Measurements from ENCODE around the gene AKAP9.
"Not testable (repeated sequence)": the region's sequence is repeated elsewhere in the genome, so short reads cannot be mapped to it uniquely, and the experiment has no call there.

Gene AKAP9

DNA sequence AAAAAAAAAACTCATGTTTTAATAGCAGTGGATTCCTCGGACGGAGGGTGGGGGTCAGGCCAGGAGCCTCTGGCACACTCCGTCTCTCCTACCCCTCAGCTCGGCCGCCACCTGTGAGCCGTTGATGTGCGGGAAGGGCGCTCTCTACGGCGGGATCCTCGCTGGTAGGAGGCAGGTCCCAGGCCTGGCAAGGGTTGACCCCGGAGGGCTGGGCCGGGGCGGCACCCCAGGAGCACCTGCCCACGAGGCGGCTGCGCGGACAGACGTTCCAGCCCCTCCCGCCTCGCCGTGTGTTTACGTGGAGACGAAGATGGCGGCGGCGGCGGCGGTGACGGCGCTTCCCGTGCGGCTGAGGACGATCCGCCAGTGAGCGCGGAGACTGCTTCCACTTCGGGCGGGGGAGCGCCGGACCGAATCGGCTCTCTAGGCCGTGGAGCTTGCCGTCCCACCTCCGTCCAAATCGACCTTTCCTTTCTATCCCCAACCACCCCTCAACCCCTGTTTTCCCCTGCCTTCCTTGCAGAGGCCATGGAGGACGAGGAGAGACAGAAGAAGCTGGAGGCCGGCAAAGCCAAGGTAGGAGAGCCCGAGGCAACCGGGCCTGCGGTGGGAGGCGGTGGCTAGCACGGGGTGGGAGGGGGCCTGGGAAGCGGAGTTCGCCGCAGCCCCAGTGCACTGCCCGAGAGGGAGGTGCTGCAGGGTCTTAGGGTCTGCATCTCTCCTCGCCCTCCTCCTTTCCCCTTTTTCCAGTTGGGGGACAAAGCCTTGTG lies at the start of gene AKAP9:
AKAP9 (plus strand) TSS at position 291 of the 770 bp plus-strand sequence; CDS start at position 529, 238 bp downstream.
- DNase-seq (ENCODE audit: low read depth in 2 of 2), result peak; percentile 68 to 77

DNA sequence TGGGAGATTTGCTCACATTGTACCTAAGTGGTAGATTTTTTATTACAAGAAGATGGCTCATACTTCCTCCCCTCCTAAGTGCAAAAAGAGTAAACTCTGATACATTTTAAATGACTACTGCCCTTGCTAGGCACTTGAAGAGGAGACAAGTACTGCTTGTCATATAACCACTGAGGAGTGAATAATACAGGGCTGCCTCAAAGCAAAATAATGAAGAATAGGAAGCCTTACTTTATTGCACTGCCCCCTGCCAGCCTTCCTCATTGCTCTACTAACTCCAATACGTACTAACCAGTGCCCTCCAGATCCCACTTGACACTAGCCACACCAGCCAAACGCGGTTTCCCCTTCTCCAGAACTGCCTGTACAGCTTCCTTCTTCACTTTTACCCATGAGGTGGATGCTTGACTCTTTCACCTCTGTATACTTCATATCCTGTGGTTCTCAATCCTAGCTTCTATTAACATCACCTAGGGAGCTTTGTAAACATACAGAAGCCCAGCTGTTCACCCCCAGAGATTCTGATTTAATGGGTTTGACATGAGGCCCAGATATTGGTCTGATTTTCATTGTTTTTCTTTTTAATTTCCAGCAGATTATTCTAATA lies 48.5 kb upstream of the AKAP9 start:
- DNase-seq (ENCODE audit: low read depth in 2 of 2), result no peak

DNA sequence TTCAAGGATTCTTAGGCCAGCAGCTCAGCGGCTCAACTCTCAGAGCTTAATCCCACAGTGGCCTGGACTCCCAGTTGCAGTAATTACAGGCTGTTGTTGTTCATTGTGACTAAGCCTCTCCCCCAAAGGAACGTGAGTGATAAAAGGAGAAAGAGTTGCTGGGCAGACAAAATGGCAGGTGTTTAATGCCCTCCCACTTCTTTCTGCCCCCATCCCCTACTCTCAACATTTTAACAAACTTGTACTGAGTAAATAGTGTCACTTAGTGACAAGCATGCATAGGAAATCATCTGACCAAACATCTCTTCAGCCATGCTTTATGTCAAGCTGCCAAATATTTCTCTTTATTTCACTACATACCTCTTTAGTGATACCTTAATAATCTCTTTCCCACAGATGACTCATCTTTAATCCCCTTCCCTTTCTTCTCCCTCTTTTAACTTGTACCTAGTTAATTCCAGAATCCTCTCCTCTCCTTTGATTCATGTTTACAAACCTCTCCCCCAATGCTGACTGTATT lies 47.8 kb upstream of the AKAP9 start:
- DNase-seq (ENCODE audit: low read depth in 2 of 2), result no peak

DNA sequence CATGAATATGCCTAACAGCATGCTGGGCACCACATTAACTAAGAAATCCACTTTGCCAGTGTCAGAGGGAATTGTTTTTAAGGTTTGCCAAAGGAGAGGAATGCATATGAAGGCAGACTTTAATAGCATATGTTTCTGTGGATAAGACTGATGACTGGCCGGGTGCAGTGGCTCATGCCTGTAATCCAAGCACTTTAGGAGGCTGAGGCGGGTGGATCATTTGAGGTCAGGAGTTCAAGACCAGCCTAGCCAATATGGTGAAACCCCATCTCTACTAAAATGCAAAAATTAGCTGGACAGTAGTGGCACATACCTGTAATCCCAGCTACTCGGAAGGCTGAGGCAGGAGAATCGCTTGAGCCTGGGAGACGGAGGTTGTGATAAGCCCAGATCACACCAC lies 47.0 kb upstream of the AKAP9 start:
- not testable (repeated sequence) for DNase-seq (ENCODE audit: low read depth in 2 of 2)

DNA sequence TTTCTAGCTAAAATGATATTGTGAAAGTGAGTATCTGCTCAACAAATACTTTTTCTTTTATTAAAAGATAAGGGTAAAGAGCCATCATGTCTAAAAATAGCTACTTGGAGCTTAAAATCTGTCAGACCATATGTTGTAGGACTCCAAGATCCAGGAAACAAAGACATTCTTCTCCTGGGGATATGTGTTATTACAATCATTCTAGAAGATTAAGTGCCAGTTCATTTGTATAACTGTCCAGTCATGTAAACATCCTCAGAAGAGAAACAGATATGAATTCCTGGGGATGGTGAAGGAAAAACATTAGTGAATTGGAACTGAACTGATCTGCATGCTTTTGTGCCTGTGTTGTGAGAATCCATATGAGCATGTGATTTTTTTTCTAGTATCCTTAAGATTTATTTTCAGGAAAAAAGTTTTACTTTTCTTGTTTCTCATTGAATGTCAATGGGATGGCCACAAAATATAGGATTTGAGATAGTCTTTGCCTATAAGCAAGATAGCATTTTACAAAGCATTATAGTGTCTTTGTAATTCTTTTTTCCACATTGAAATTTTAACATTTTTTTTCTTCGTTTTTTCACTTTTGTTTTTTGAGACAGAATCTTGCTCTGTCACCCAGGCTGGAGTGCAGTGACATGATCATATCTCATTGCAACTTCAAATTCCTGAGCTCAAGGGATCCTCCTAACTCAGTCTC lies 45.7 kb upstream of the AKAP9 start:
- no peak for DNase-seq (ENCODE audit: low read depth in 2 of 2)

DNA sequence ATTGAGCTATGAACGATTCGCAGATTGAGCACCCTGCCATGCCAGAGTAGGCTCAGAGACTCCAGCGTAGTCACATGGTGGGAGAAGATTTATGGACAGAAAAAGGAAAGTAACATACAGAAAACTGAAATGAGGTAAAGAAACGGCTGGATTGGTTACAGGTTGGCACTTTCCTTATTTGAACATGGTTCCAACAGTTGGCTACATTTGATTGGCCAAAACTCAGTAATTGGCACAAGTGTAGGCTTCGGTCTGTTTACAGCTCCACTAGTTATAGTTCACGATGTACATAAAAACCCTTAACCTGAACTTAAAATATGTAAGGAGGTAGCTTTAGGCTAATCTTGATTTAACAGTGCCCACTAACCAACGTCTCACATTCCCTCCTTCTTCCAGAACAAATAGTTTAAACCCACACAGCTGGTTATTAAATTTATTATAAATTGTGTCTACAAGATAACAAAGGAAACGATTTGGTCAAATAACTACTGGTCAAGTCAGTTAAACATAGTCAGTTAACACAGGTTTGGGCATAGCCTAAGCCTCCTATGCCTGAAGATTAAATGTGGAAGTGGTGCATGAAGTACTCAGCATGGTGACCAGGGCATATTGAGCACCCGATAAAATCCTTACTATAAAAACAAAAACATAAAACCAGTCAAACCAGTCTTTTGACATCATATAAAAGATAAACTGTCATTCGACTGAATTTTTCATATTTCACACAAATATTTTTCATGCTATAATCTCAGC lies 42.2 kb upstream of the AKAP9 start:
- DNase-seq (ENCODE audit: low read depth in 2 of 2), result no peak

DNA sequence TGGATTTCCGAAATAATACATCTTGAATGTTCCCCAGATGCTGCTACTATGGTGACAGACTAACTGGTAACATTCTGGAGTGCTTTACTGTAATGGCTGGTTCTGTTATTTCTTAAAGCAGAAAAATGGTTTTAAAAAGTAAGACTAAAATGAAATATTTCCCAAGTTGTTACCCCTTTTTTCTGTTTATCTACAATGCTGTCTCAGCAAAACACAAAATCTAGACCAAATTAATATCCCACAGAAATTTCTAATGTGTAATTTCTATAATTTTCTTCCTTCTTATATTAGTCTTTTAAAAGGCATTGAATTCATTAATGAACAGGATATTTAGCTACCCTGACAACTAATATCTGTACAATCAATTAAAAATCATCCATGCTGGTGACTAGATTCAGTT lies 41.1 kb upstream of the AKAP9 start:
- DNase-seq (ENCODE audit: low read depth in 2 of 2), result no peak

DNA sequence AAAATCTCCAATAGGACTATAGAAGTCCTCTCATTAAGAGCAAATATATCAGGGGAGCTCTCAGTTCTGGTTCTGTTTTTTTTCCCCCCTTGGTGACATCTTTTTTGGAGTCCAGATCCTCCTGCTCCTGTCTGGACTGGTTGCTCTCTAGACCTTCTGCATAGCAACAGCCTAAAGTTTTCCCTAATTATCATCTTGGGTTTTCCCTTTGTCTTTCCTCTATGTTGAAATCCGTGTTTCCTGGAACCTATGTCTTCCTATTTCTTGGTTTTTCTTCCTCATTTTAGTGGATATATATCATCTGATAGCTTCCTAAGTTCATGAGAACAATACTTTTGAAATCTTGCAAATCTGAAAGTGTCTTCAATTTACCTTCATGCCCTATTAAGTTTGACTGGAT lies 30.5 kb upstream of the AKAP9 start:
- DNase-seq (ENCODE audit: low read depth in 2 of 2), result no peak

DNA sequence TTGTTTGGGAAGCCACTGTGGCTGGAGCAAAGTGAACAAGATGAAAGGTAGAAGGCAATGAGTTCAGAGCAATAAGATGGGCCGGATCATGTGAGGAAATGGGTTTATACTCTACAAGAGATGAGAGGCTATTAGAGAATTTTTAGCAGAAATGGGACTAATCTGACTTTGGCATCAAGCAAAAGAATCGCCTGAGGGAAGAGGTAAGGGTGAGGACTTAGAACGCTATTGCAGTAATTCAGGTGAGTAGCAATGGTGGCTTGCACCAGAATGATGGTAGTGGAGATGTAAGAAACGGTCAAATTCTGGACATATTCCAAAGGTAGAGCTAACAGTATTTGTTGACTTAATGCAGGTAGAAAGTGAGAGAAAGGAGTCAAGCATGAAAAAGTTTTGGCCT lies 29.5 kb upstream of the AKAP9 start:
- no peak for DNase-seq (ENCODE audit: low read depth in 2 of 2)

DNA sequence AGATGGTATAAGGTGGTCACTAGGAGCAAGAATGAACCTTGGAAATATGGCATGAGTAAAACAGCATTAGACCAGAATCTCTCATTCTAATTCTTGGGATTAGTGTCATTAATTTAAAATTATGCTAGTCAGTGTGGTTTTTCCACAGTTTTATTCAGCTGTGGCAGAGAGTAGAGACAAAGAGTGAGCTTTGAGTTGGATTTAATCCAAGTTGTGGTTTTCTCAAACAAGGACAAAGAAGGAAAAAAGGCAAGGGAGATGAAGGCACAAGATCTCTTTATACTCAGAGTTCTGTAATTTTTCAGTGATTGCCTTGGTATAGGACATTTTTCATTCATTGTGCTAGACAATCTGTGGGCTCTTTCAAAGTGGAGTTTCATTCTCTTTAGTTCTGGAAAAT lies 28.2 kb upstream of the AKAP9 start:
- no peak for DNase-seq (ENCODE audit: low read depth in 2 of 2)

DNA sequence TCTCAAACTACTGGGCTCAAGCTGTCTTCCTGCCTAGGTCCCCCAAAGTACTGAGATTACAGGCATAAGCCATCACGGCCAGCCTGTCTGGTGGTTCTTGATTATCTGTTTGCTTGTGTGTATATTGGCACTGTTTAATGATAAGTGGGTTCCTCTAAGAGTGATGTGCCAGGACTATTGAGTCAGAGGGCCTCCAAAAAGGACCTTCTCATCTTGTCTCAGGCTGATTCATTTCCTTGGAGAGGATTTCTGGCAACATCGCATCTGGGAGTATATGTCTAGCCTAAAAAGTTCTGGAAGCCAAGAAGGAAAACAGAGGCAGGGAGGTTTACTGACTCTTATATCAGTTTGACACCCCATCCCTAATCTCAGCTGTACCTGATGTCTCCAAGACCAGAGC lies 27.1 kb upstream of the AKAP9 start:
- no peak for DNase-seq (ENCODE audit: low read depth in 2 of 2)

DNA sequence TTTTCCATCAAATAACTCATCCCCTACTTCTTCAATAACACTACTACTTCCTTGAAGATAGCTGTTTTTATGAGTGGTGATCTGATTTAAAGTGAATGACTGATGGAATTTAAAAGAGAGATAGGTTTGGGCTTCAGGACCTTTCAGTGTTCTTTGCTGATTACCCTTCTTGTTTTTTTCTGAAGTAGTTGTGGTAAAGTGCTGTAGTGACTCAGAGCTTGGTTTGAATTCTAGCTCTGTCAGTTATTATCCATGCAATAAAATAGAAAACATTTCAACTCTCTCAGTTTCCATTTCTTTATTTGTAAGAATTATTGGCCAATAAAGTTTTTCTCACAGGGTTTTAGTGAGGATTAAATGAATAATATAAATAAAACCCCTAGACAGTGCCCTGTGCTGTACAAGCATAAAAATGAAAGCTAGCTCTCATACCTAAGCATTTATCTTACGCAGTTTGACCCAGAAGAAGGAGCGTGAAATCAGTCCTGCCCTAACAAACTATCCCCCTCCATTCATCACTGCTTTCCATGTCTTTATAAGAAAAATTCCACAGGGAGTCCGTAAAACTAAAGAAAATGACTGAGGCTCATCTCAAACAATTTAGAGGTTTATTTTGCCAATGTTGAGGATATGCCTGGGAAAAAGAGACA lies 25.1 kb upstream of the AKAP9 start:
- DNase-seq (ENCODE audit: low read depth in 2 of 2), result no peak

DNA sequence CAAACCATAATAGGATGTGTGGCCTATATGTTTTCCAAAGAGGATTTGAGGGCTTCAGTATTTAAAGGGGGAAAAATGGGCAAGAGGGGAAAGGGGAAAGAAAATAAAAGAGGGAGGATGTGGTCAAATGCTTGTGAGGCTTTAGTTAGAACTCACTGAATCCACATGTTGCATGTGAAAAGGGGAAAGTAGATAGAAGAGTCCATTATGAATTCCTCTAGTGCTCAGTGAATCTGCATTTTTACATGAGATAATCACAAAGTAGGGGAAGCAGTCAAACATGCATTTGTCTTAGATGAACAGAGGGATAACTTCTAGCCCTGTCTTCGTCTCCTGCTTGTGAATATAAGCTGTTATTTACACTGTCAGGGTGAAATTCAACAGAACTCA lies 24.6 kb upstream of the AKAP9 start:
- DNase-seq (ENCODE audit: low read depth in 2 of 2), result no peak

DNA sequence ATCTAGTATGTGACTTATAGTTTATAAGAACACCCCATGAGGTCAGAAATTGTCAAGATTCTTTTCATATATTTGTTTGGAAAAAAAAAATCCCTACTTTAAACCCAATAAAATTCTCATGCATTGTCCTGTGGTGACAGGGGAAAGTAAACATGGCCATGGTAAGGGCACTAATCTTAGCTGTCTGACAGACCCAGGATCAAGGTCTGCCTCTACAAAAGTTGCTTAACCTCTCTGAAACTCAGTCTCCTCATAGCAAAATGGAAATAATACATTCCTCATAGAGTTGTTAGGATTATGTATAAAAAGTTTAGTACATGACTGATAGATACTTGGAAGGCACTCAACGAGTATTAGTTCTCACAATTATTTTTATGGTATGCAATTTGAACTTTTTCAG lies 22.3 kb upstream of the AKAP9 start:
- DNase-seq (ENCODE audit: low read depth in 2 of 2), result no peak

DNA sequence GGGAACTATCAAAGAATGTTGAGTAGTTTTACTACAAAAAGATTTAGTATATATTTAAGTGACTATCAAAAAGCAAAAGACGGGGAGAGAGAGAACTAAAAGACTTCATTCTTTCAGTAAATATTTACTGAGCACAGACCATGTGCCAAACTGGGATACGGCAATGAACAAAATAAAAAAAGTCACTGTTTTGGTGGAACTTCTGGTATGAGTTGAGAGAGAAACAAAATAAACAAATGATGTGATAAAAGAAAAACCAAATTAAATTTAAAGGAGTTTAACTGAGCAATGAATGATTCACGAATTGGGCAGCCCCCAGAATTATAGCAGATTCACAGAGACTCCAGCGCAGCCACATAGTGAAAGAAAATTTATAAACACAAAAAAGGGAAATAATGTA lies 17.8 kb upstream of the AKAP9 start:
- no peak for DNase-seq (ENCODE audit: low read depth in 2 of 2)

DNA sequence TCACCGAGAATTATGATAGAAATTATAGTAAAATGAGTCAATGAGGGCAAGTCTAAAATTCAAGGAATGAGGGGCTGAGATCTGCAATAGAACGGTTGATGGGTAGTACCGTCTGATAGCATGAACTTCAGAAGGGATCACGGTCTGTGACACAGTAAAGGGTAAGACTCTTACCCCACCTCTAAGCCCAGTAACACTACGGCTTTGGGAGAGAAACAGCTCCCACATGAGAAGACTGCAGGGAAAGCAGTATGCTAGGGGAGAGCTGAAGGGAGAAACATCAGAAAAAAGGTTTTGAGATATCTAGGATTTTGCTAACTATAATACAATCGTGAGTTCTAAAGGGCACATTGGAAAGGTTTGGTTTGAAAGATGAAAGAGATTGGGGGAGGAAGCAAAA lies 12.8 kb upstream of the AKAP9 start:
- DNase-seq (ENCODE audit: low read depth in 2 of 2), result no peak

DNA sequence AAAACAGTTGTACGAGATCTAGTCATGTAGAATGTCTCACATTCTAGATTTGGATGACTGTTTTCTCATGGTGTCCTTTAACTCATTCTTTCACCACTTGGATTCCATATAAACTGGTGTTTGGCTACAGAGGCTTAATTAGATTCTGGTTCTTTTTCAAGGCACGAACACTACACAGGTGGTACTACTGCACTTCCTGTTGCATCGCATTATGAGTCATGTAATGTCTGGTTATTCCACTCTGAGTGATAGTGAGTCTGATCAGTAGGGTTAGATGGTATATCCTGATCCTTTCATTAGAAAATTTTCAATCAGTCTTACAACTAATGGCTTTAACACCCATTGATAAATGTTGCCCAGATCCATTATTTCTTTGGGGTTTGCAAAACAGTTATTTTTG lies 11.2 kb upstream of the AKAP9 start:
- DNase-seq (ENCODE audit: low read depth in 2 of 2), result no peak

DNA sequence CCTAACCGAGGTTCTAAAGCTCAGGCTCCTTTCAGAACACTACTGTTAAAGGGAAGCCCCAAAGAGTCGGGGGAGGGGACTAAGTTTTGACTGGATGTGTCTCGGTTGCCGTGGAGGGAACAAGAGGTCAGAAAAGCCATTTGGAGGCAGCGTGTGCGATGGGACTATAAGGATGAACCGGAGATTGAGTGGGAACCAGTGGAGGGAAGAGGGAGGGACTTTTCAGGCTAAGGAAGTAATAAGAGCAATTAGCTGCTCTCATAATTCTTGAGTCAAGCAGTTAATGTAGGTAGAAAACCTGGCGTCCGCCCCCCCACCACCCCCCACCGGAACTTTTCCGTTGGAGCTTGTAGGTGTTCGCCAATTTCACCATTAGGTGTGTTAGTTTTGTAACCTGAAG lies 491 bp upstream of the AKAP9 start:
- no peak for DNase-seq (ENCODE audit: low read depth in 2 of 2)

DNA sequence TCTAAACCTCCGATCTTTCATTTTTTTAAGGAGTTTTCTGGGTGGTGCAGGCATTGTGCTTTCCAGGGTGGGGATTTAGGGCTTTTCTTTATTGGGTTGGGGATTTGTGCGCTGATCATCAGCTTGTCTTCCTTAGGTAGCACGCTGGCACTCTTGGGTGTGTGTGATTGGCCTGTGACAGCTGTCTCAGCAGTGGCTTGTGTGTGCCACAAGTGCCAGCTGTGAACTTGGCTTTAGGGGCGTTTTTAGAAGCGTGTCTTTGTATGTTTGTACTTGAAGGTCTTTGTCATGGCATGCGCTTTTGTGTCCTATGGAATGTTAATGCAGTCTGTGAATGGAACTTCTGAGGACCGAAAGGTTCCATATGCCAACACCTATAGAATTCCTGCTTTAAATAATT lies 788 bp downstream of the AKAP9 start:
- DNase-seq (ENCODE audit: low read depth in 2 of 2), result peak in 1 of 2 donors; percentile 7

DNA sequence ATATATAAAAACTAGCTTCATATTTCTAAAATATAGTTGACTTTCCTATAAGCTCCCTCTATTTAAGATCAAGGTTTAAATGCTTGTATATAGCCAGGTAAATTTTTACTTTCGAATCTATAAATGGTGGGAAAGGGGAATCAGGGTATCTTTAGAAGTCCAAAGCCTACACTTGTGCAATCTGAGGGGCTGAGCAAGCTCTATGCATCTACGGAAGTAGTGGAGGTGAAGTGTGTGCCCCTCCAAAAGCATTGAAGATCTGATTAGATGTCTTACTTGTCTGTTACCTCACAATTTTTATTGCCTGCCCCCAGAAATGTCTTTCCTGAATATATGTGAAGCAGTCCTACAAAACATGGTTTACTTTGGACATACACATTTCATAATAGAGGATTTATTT lies 1.6 kb downstream of the AKAP9 start:
- DNase-seq (ENCODE audit: low read depth in 2 of 2), result no peak

DNA sequence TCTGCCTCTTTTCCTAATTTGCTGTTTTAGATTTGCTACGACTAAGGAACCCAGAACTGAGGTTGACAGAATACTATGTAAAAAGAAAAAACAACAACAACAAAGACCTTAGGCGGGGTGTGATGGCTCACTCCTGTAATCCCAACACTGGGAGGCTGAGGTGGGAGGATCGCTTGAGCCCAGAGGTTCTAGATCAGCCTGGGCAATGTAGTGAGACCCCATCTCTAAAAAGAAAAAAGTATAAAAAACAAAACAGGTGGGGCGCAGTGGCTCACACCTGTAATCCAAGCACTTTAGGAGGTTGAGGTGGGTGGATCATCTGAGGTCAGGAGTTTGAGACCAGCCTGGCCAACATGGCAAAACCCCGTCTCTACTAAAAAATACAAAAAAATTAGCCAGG lies 4.3 kb downstream of the AKAP9 start:
- DNase-seq (ENCODE audit: low read depth in 2 of 2), result not testable (repeated sequence)

DNA sequence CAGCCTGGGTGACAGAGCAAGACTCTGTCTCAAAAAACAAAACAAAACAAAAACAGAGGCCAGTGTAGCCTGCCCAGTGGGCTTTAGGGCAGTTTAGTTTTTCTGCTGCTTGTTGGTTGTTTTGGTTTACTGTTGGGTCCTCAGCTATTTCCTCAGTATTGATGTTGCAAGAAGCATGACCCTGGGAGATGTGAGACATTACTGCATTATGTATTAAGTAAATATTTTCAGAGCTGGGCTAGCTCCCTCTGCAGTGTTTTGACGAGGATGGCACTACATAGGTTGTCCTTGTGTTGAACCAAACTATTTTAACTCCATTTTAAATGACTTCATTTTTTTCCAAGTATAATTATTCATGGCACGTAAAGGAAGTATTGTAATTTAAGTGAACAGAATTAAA lies 4.8 kb downstream of the AKAP9 start:
- DNase-seq (ENCODE audit: low read depth in 2 of 2), result no peak
